SK-N-MC (cell line): ENCODE results near the gene ATP6AP2.

ENCODE experiments used
- EZH2 ChIP-seq: fragments of 200-600 bp; sonication (generic); IDR thresholded peaks from one replicate; pipeline ENCODE4 v1.6.1; 2017; ENCODE audit warnings: antibody characterized with exemption
- FOXP2 ChIP-seq: optimal IDR thresholded peaks from 2 replicates; pipeline ENCODE3; 2011; ENCODE audit warnings: mild to moderate bottlenecking, moderate library complexity; ENCODE audit not compliant: insufficient read depth; ENCODE audit errors: extremely low read length, control extremely low read depth
- POLR2AphosphoS5 ChIP-seq: IDR thresholded peaks from 2 replicates; pipeline ENCODE4 v1.6.1; 2012; ENCODE audit warnings: mild to moderate bottlenecking, low read depth, low read length, borderline replicate concordance

DNA sequence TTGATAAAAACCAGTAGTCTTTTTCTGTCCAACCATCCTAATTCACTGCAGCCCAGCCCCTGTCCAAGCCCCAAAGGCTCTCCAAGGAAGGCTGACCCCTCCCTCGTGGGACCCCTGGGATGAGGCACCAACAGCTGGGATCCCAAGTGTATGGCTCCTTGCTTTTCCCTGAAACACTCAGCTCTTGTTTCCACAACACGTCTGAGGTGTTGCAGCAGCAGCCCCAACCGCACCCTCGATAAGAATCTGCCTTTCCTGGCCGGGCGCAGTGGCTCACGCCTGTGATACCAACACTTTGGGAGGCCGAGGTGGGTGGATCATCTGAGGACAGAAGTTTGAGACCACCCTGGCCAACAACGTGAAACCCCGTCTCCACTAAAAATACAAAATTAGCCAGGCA is 17.0 kb upstream of the ATP6AP2 start:
- no peak for TF ChIP-seq POLR2AphosphoS5
- TF ChIP-seq FOXP2, result no peak
- no peak for TF ChIP-seq EZH2
